IMR-90 (cell line): ENCODE data around the gene ZEB2. TPM values are rescaled to one million over a fixed set of nuclear protein-coding genes. Genes with fewer than 3 reads are reported as not detected.
A peak's percentile ranks its signal among the peaks of the same experiment; 100 is the strongest.

Experiments used
- ATAC-seq: fragments of 200-7000 bp; cut with Tn5 transposase; 2 replicates; pipeline ENCODE4 v1.9.1; 2020; ENCODE audit warnings: low read depth, mild to moderate bottlenecking, moderate library complexity
- BruUV-seq: library from RNA; stranded (reverse); fragments of 400-500 nt; replicated peaks from 2 replicates; lab custom pipeline; 2021; lab: Mats Ljungman, UMichigan
- CTCF ChIA-PET: fragments of 300-600 bp; formaldehyde crosslinking; extraction: SDS; loops from one replicate; lab custom pipeline; 2021; ENCODE audit warnings: antibody characterized with exemption; lab: Yijun Ruan, JAX
- POLR2A ChIA-PET: fragments of 300-600 bp; sonication (Branson Sonifier 250); formaldehyde crosslinking; loops from one replicate; lab custom pipeline; 2022; ENCODE audit warnings: antibody characterized with exemption; ENCODE audit not compliant: unreplicated experiment; lab: Charles Lee
- DNase-seq: peaks from one replicate; pipeline ENCODE4 v3.0.0; 2013
- H2AFZ ChIP-seq: replicated peaks from 2 replicates; pipeline ENCODE3; 2013; ENCODE audit warnings: low read length, mild to moderate bottlenecking; ENCODE audit not compliant: poor library complexity
- H2AK5ac ChIP-seq: 2 replicates; pipeline ENCODE4 v1.6.1; 2013; ENCODE audit warnings: low read depth, low read length, inconsistent platforms
- H2AK9ac ChIP-seq: replicated peaks from 2 replicates; pipeline ENCODE3; 2013; ENCODE audit warnings: mild to moderate bottlenecking, low read depth, low read length, moderate library complexity; ENCODE audit not compliant: poor library complexity
- H2BK120ac ChIP-seq: 2 replicates; pipeline ENCODE4 v1.6.1; 2013; ENCODE audit warnings: low read depth, low read length, inconsistent platforms
- H2BK15ac ChIP-seq: 3 replicates; pipeline ENCODE4 v1.6.1; 2013; ENCODE audit warnings: low read depth, low read length, inconsistent platforms
- H2BK20ac ChIP-seq: 2 replicates; pipeline ENCODE4 v1.6.1; 2013; ENCODE audit warnings: low read depth, mild to moderate bottlenecking, inconsistent platforms, low read length, moderate library complexity
- H2BK5ac ChIP-seq: 2 replicates; pipeline ENCODE4 v1.6.1; 2013; ENCODE audit warnings: mild to moderate bottlenecking, low read depth, low read length, inconsistent platforms; ENCODE audit not compliant: poor library complexity, severe bottlenecking
- H3K14ac ChIP-seq: replicated peaks from 2 replicates; pipeline ENCODE4 v1.6.1; 2013; ENCODE audit warnings: low read depth, low read length, inconsistent platforms
- H3K18ac ChIP-seq: 2 replicates; pipeline ENCODE4 v1.6.1; 2013; ENCODE audit warnings: low read depth, low read length, control low read depth
- H3K23ac ChIP-seq: 2 replicates; pipeline ENCODE4 v1.6.1; 2013; ENCODE audit warnings: low read depth, low read length, inconsistent platforms
- H3K27ac ChIP-seq: 2 replicates; pipeline ENCODE4 v1.5.1; 2013; ENCODE audit warnings: mild to moderate bottlenecking, control low read depth, low read length; ENCODE audit not compliant: insufficient read depth
- H3K27me3 ChIP-seq: 2 replicates; pipeline ENCODE4 v1.6.1; 2013; ENCODE audit warnings: low read length; ENCODE audit not compliant: control insufficient read depth, insufficient read depth
- H3K36me3 ChIP-seq: 2 replicates; pipeline ENCODE4 v1.6.1; 2013; ENCODE audit warnings: low read length, mixed read lengths; ENCODE audit not compliant: control insufficient read depth, insufficient read depth
- H3K4ac ChIP-seq: 2 replicates; pipeline ENCODE4 v1.6.1; 2013; ENCODE audit warnings: low read depth, low read length, inconsistent platforms
- H3K4me1 ChIP-seq: 2 replicates; pipeline ENCODE4 v1.6.1; 2013; ENCODE audit warnings: low read length, mixed read lengths; ENCODE audit not compliant: control insufficient read depth, insufficient read depth
- H3K4me2 ChIP-seq: 2 replicates; pipeline ENCODE4 v1.6.1; 2013; ENCODE audit warnings: low read depth, mild to moderate bottlenecking, control low read depth, low read length, moderate library complexity
- H3K4me3 ChIP-seq: 2 replicates; pipeline ENCODE4 v1.5.1; 2013; ENCODE audit warnings: low read depth, mild to moderate bottlenecking, control low read depth, low read length, moderate library complexity; ENCODE audit not compliant: insufficient read depth
- H3K56ac ChIP-seq: 2 replicates; pipeline ENCODE4 v1.6.1; 2013; ENCODE audit warnings: low read length, inconsistent platforms; ENCODE audit not compliant: insufficient read depth; ENCODE audit errors: extremely low read depth
- H3K79me1 ChIP-seq, 2 experiments: 2 replicates each; pipeline ENCODE4 v1.6.1; 2013; ENCODE audit warnings: low read length in 2 of 2, inconsistent platforms in 1 of 2, low read depth in 1 of 2
- H3K9ac ChIP-seq: 2 replicates; pipeline ENCODE4 v1.6.1; 2013; ENCODE audit warnings: low read depth, low read length, control low read depth
- H3K9me1 ChIP-seq: 2 replicates; pipeline ENCODE4 v1.6.1; 2013; ENCODE audit warnings: low read length, inconsistent platforms; ENCODE audit not compliant: insufficient read depth
- H3K9me3 ChIP-seq: 2 replicates; pipeline ENCODE4 v1.6.1; 2013; ENCODE audit warnings: low read length; ENCODE audit not compliant: control insufficient read depth, insufficient read depth
- H4K20me1 ChIP-seq: 2 replicates; pipeline ENCODE4 v1.6.1; 2013; ENCODE audit warnings: low read length, inconsistent platforms; ENCODE audit not compliant: insufficient read depth
- H4K5ac ChIP-seq: 2 replicates; pipeline ENCODE4 v1.6.1; 2013; ENCODE audit warnings: mild to moderate bottlenecking, low read depth, low read length, control low read depth
- H4K8ac ChIP-seq, 2 experiments: 2 replicates each; pipeline ENCODE4 v1.6.1; 2013; ENCODE audit warnings: low read depth in 2 of 2, low read length in 2 of 2, control low read depth in 1 of 2, inconsistent platforms in 1 of 2
- H4K91ac ChIP-seq: 2 replicates; pipeline ENCODE4 v1.6.1; 2013; ENCODE audit warnings: low read depth, low read length, inconsistent platforms; ENCODE audit not compliant: insufficient read depth
- BHLHE40 ChIP-seq: fragments of 150-350 bp; IDR thresholded peaks from 2 replicates; pipeline ENCODE4 v1.6.1; 2016; ENCODE audit warnings: mild to moderate bottlenecking, low read depth, low read length
- CEBPB ChIP-seq: IDR thresholded peaks from 2 replicates; pipeline ENCODE4 v1.6.1; 2012; ENCODE audit warnings: low read depth, low read length, improper control_type of control experiment
- CHD1 ChIP-seq: IDR thresholded peaks from 2 replicates; pipeline ENCODE4 v1.6.1; 2012; ENCODE audit warnings: low read depth, low read length, improper control_type of control experiment
- CTCF ChIP-seq: conservative IDR thresholded peaks from 2 replicates; pipeline ENCODE4 v1.5.1; 2012; ENCODE audit warnings: mild to moderate bottlenecking, low read depth, low read length, improper control_type of control experiment
- ELK1 ChIP-seq: fragments of 150-350 bp; IDR thresholded peaks from 2 replicates; pipeline ENCODE4 v1.6.1; 2016; ENCODE audit warnings: low read depth, mild to moderate bottlenecking, low read length, moderate library complexity, borderline replicate concordance
- FOS ChIP-seq: fragments of 150-350 bp; IDR thresholded peaks from 2 replicates; pipeline ENCODE4 v1.6.1; 2016; ENCODE audit warnings: low read depth, low read length
- MAFK ChIP-seq: IDR thresholded peaks from 2 replicates; pipeline ENCODE4 v1.6.1; 2012; ENCODE audit warnings: low read depth, low read length, improper control_type of control experiment
- MAZ ChIP-seq: IDR thresholded peaks from 2 replicates; pipeline ENCODE4 v1.6.1; 2012; ENCODE audit warnings: low read depth, mild to moderate bottlenecking, low read length, improper control_type of control experiment, moderate library complexity, borderline replicate concordance
- MXI1 ChIP-seq: IDR thresholded peaks from 2 replicates; pipeline ENCODE4 v1.6.1; 2012; ENCODE audit warnings: low read depth, mild to moderate bottlenecking, low read length, moderate library complexity, borderline replicate concordance
- NFE2L2 ChIP-seq: fragments of 150-350 bp; IDR thresholded peaks from 2 replicates; pipeline ENCODE4 v1.6.1; 2016; ENCODE audit warnings: low read depth, mild to moderate bottlenecking, low read length
- POLR2A ChIP-seq: IDR thresholded peaks from 2 replicates; pipeline ENCODE4 v1.6.1; 2012; ENCODE audit warnings: mild to moderate bottlenecking, low read depth, low read length
- RAD21 ChIP-seq: IDR thresholded peaks from 2 replicates; pipeline ENCODE4 v1.6.1; 2012; ENCODE audit warnings: low read length, improper control_type of control experiment
- RCOR1 ChIP-seq: IDR thresholded peaks from 2 replicates; pipeline ENCODE4 v1.6.1; 2012; ENCODE audit warnings: mild to moderate bottlenecking, low read length, improper control_type of control experiment; ENCODE audit not compliant: insufficient replicate concordance
- SMC3 ChIP-seq: fragments of 150-350 bp; IDR thresholded peaks from 2 replicates; pipeline ENCODE4 v1.6.1; 2016; ENCODE audit warnings: low read depth, mild to moderate bottlenecking, antibody characterized with exemption, low read length, moderate library complexity
- USF2 ChIP-seq: fragments of 150-350 bp; IDR thresholded peaks from 2 replicates; pipeline ENCODE4 v1.6.1; 2017; ENCODE audit warnings: mild to moderate bottlenecking, antibody characterized with exemption, low read length, low read depth
- WGBS, 2 experiments: methylation state at CpG; one replicate each; pipeline versions ENCODE4 v1.1.5 to v1.1.7; 2013; ENCODE audit warnings: missing lambda C conversion rate in 2 of 2; ENCODE audit not compliant: insufficient read length in 1 of 2; ENCODE audit errors: extremely low coverage in 2 of 2; 5-methylcytosine and 5-hydroxymethylcytosine counted together
- dilution Hi-C: fragments of 300-500 bp; cut with HindIII; formaldehyde crosslinking; loops from one replicate; pipeline ENCODE4 v1.14.3; 2018; ENCODE audit warnings: low sequenced_read_pairs; ENCODE audit not compliant: unreplicated experiment
- in situ Hi-C: fragments of 300-500 bp; cut with MboI; formaldehyde crosslinking; loops from 3 replicates; pipeline ENCODE4 v1.14.3; 2019; ENCODE audit warnings: low sequenced_read_pairs, inconsistent platforms, mixed read lengths
- intact Hi-C: fragments of 100-400 bp; cut with micrococcal nuclease; formaldehyde crosslinking; loops from 2 replicates; pipeline ENCODE4 v1.10.0; 2022
- polyA plus RNA-seq, 3 experiments: library from polyadenylated mRNA; depleted of rRNA; stranded (reverse); fragments of >200 nt; gene quantifications; 2 replicates each; pipeline ENCODE4 v1.2.3, GENCODE V29; 2012; ENCODE audit warnings: low replicate concordance in 1 of 3
- total RNA-seq: library from RNA; depleted of rRNA; stranded (reverse); fragments of >200 nt; gene quantifications from 2 replicates; pipeline ENCODE4 v1.2.3, GENCODE V29; 2012

The ZEB2 gene
- total and polyA plus RNA-seq, 2 of the 4 experiments (the other 2 are of a cell fraction) = 22.4 to 50.9 TPM

- Histone ChIP-seq H2AK5ac (no peak overlapping the region), H3K4me1 (peaks cover 4% of the 10 kb centered on the region; the same call in 1 of the 2 replicates), H2BK20ac (no peak overlapping the region), H3K9me1 (no peaks in the 10 kb centered on the region), H3K27ac (no peak overlapping the region), H4K91ac (no peak overlapping the region), H3K36me3 (no peaks in the 10 kb centered on the region), H4K20me1 (no peaks in the 10 kb centered on the region), H3K4ac (no peak overlapping the region), H3K9me3 (no peaks in the 10 kb centered on the region), H2BK15ac (no peak overlapping the region; the same call in 2 of the 3 replicates), H4K5ac (no peak overlapping the region), H3K9ac (no peak overlapping the region), H4K8ac (no peak overlapping the region), H3K4me3 (no peak overlapping the region), H2AFZ (no peak overlapping the region), H2AK9ac (no peak overlapping the region), H3K14ac (no peak overlapping the region), H2BK120ac (no peak overlapping the region), H3K4me2 (peak overlapping the region; percentile 34), H3K79me1 (peaks cover 4 to 9% of the 10 kb centered on the region in 2 experiments; a peak in 3 of 4 replicates), H3K18ac (no peak overlapping the region), H3K23ac (peak overlapping the region; percentile 33; the same call in 1 of the 2 replicates), H3K27me3 (no peaks in the 10 kb centered on the region), H2BK5ac (no peak overlapping the region), H3K56ac (no peak overlapping the region)
- POLR2A ChIA-PET = interaction anchor here (0.6 kb wide), 1 partner anchor 110 kb away, joined by 7 read pairs; no protein-coding TSS in a partner anchor
- no TSS peak for BruUV-seq
- in situ Hi-C loops (loop anchor here (5.0 to 25.0 kb wide), 3 partner anchors 1009 to 1791 kb away; no protein-coding TSS in a partner anchor), intact Hi-C loops (loop anchor here (5.0 to 10.0 kb wide), 9 partner anchors 76 to 2004 kb away; no protein-coding TSS in a partner anchor), dilution Hi-C loops (no loop called here)
- CTCF ChIA-PET = no interaction called here
- ATAC-seq = no peak
- no peak for TF ChIP-seq RCOR1
- TF ChIP-seq FOS = no peak
- TF ChIP-seq MXI1 = no peak
- no peak for TF ChIP-seq USF2
- no peak for TF ChIP-seq RAD21
- TF ChIP-seq POLR2A = no peak
- no peak for TF ChIP-seq CTCF
- TF ChIP-seq ELK1 = no peak
- no peak for TF ChIP-seq MAFK
- TF ChIP-seq BHLHE40 = no peak
- no peak for TF ChIP-seq CEBPB
- no peak for TF ChIP-seq SMC3
- TF ChIP-seq CHD1 = no peak
- TF ChIP-seq MAZ = no peak
- TF ChIP-seq NFE2L2 = no peak
- no CpG with 5 or more reads among the region's 8 CpGs for WGBS, 2 experiments
- DNase-seq = peak; percentile 62
These were observed 1.0 kb upstream of the ZEB2 start for GRCh38 chr2:144520756-144521487.
